Activated naive CD8-positive, alpha-beta T cell (primary cell): Measurements from ENCODE around the gene RBMX.
"Not testable (repeated sequence)": the region's sequence is repeated elsewhere in the genome, so short reads cannot be mapped to it uniquely, and the experiment has no call there.

Experiments
- H3K27ac Mint-ChIP-seq: one replicate; pipeline ENCODE4 v1.8.0; 2021; ENCODE audit warnings: mixed read lengths
- H3K27me3 Mint-ChIP-seq: one replicate; pipeline ENCODE4 v1.8.0; 2021; ENCODE audit warnings: mixed read lengths
- H3K36me3 Mint-ChIP-seq: one replicate; pipeline ENCODE4 v1.8.0; 2021; ENCODE audit warnings: mixed read lengths
- H3K4me1 Mint-ChIP-seq: one replicate; pipeline ENCODE4 v1.8.0; 2021; ENCODE audit warnings: low read depth, mixed read lengths
- H3K4me3 Mint-ChIP-seq: one replicate; pipeline ENCODE4 v1.8.0; 2021; ENCODE audit warnings: mild to moderate bottlenecking, mixed read lengths
- H3K9me3 Mint-ChIP-seq: one replicate; pipeline ENCODE4 v1.8.0; 2021; ENCODE audit warnings: low read depth, mixed read lengths

Gene RBMX

DNA sequence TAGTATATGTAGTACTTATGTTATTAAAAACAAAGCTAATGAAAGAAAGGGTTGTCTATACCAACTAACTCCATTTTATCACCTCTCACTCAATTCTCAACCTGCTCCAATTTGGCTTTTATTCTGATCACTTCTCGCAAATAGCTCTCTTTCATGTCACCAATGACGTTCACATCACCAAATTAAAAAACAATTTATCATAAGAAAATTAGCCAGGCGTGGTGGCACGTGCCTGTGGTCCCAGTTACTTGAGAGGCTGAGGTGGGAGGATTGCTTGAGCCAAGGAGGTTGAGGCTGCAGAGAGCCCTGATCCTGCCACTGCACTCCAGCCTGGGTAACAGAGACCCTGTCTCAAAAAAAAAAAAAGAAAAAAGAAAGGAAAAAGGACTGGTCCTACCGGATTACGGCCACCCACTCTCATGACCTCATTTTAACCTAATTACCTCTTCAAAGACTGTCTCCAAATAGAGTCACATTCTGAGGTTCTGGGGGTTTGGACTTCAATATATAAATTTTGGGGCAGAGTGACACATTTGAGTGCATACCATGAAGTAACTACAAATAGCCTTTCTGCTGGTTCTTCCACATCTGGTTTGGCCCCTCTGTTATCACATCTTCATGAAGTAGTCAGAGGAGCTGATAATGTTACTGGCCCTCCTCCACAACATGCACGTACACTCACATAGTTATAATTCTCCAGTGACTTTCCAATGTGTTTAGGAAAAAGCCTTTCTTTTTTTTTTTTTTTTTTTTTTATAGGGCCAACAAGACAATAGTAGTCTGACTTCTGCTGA lies 15.8 kb upstream of the RBMX start:
- Mint-ChIP-seq H3K4me1 (no peaks in the 10 kb centered on the region), H3K36me3 (no peaks in the 10 kb centered on the region), H3K27me3 (no peaks in the 10 kb centered on the region), H3K27ac (no peak overlapping the region), H3K4me3 (no peak overlapping the region), H3K9me3 (no peaks in the 10 kb centered on the region)

DNA sequence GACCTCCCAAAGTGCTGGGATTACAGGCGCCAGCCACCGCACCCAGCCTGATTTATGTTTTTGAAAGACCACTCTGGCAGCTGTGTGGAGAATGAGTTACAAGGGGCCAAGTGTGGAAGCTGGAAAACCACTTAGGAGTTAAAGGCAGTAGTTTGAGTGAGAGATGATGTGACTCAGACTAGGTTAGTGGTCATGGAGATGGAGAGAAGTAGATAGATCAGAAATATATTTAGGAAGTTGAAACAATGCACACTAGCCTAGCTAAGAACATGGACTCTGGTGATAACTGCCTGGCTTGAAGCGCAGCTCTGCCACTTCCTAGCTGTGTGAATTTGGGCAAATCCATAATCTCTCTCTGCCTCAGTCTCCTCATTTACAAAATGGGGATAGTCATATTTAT lies 11.9 kb upstream of the RBMX start:
- no peaks in the 10 kb centered on the region for H3K36me3 Mint-ChIP-seq
- no peak overlapping the region for H3K27ac Mint-ChIP-seq
- H3K27me3 Mint-ChIP-seq: no peaks in the 10 kb centered on the region
- no peaks in the 10 kb centered on the region for H3K4me1 Mint-ChIP-seq
- no peak overlapping the region for H3K4me3 Mint-ChIP-seq
- H3K9me3 Mint-ChIP-seq: no peaks in the 10 kb centered on the region

DNA sequence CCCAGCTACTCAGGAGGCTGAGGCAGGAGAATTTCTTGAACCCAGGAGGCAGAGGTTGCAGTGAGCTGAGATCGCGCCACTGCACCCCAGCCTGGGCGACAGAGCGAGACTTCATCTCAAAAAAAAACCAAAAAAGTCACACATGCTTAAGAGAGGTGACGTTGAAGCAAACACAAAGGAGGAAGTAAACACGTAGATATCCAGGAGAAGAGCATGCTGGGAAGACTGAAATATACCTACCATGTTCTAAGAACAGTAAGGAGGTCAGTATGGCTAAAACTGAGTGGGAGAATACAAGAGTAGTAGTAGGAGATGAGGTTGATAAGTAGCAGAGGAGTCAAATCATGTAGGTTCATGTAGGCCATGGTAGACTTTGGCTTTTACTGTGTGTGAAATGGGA lies 10.1 kb upstream of the RBMX start:
- H3K36me3 Mint-ChIP-seq, H3K27ac Mint-ChIP-seq, H3K4me3 Mint-ChIP-seq, H3K9me3 Mint-ChIP-seq, H3K27me3 Mint-ChIP-seq, H3K4me1 Mint-ChIP-seq: not testable (repeated sequence)

DNA sequence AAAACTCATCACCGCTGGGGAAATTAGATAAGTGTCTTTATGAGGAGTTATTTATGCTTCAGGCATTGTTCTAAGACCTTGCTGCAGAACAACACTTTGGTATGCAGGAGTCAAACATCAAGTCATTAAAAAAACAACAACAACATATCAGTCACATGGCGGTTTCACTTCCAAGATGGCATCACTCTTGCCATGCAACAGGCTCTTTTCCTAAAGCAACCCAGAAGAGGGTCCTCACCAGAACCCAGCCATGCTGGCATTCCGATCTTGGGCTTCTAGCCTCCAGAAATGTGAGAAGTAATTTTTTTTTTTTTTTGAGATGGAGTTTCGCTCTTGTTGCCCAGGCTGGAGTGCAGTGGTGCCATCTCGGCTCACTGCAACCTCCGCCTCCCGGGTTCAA lies 8.7 kb upstream of the RBMX start:
- Mint-ChIP-seq H3K4me1 (peaks cover 12% of the 10 kb centered on the region), H3K27me3 (no peaks in the 10 kb centered on the region), H3K4me3 (no peak overlapping the region), H3K9me3 (no peaks in the 10 kb centered on the region), H3K36me3 (no peaks in the 10 kb centered on the region), H3K27ac (no peak overlapping the region)

DNA sequence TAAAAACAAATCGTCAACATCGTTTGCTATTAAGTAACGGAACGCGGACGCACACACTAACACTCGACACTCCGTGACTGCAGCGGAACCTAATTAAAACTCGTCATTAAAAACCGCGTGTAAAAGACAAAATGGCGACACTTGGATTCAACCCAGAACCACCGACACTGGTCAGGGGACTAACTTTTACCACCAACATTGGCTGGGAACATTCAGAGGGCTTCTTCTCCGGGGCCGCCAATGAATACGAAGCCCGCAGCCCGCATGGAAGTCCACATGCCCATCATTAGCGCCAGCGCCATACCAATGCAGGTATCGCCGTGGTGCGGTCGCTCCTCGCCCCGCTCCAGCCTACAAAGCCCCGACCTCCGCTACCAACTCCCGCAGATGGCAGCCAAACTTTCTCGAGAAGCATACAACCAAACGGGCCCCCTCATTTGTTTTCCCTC lies 498 bp downstream of the RBMX start:
- Mint-ChIP-seq H3K4me1 (peaks cover 25% of the 10 kb centered on the region), H3K9me3 (no peaks in the 10 kb centered on the region), H3K36me3 (peaks cover 10% of the 10 kb centered on the region), H3K27ac (peak overlapping the region; percentile 99), H3K27me3 (no peaks in the 10 kb centered on the region), H3K4me3 (peak overlapping the region; percentile 95)

DNA sequence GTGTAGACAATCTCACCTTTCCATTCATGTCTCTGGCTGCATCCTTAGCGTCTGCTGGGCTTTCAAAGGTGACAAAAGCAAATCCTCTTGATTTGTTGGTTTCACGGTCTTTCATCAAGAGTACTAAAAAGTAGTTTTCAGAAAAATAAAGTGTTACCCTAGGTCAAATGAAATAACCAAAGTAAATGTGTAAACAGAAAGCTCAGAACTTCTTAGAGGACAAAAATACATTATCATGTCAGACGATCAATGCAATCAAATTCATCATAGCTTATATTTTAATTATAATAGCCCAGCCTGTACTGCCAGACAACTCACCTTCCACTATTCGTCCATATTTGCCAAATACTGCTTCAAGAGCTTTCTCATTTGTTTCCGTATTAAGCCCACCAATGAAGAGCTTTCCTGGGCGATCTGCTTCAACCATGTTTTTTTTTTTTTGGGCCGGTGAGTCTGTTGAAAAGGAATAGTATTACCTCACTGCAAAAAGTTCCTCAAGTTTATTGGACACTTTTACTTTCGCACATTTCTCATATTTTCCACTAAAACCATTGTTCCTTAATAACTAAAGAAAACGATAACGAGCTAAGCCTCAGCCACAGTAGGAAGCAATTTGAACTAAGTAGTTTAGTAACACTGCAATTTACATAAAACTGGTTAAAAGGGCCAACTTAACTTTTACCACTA lies 1.4 kb downstream of the RBMX start:
- no peaks in the 10 kb centered on the region for H3K9me3 Mint-ChIP-seq
- no peaks in the 10 kb centered on the region for H3K27me3 Mint-ChIP-seq
- H3K4me3 Mint-ChIP-seq: peak overlapping the region; percentile 95
- H3K27ac Mint-ChIP-seq: peak overlapping the region; percentile 99
- H3K36me3 Mint-ChIP-seq: peaks cover 10% of the 10 kb centered on the region
- H3K4me1 Mint-ChIP-seq: peaks cover 26% of the 10 kb centered on the region

DNA sequence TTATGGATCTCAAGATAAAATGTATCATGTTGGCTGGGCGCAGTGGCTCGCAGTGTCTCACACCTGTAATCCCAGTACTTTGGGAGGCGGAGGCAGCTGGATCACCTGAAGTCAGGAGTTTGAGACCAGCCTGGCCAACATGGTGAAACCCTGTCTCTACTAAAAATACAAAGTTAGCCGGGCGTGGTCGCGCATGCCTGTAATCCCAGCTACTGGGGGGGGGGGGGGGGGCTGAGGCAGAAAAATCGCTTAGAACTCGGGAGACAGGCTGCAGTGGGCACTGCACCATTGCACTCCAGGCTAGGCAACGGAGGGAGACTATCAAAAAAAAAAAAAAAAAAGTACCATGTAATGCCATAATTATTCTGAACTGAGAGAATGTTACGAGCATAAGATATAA lies 2.1 kb downstream of the RBMX start:
- Mint-ChIP-seq H3K4me1 (peaks cover 30% of the 10 kb centered on the region), H3K4me3 (peak overlapping the region; percentile 95), H3K27ac (peak overlapping the region; percentile 99), H3K9me3 (no peaks in the 10 kb centered on the region), H3K36me3 (peaks cover 10% of the 10 kb centered on the region), H3K27me3 (no peaks in the 10 kb centered on the region)

DNA sequence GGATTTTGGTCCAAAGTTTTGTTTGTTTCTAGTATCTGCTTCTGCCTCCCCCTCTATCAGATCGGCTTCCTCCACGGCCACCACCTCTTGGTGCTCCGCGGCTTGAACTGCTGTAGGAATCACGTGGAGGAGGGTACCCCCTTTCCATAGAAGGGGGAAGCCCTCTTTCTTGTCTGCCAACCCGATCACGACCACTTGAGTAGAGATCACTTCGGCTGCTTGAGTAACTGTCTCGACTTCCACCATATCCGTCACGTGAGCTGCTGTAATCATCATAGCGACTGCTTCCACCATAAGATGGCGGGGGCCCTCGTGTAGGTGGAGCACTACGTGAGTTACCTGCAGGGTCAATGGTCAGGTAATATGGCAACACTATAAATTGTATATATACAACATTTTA lies 6.4 kb downstream of the RBMX start:
- not testable (repeated sequence) for H3K27me3 Mint-ChIP-seq, H3K9me3 Mint-ChIP-seq, H3K27ac Mint-ChIP-seq, H3K4me3 Mint-ChIP-seq, H3K36me3 Mint-ChIP-seq
- H3K4me1 Mint-ChIP-seq: peaks cover 40% of the 10 kb centered on the region

DNA sequence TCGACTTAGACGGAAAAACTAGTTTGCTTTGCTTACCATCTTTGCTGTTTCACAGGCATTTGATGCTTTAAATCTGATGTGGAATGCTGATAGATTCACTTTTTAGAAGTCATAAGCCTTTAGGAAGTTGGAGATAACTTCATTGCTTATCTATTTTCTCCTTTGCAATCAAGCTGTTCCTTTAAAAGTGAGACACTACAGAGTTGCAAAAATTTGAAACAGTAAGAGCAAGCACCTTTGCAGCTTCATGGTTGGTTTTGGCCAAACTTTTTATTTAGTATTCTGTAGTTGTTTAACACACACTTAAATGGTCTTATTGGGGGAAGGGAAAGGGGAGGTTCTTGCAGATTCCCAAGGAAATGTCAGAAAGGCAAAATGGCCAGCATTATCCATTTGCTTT lies 7.3 kb downstream of the RBMX start:
- H3K36me3 Mint-ChIP-seq, H3K27ac Mint-ChIP-seq, H3K27me3 Mint-ChIP-seq, H3K9me3 Mint-ChIP-seq: not testable (repeated sequence)
- Mint-ChIP-seq H3K4me3 (peak overlapping the region; percentile 7), H3K4me1 (peaks cover 44% of the 10 kb centered on the region)

DNA sequence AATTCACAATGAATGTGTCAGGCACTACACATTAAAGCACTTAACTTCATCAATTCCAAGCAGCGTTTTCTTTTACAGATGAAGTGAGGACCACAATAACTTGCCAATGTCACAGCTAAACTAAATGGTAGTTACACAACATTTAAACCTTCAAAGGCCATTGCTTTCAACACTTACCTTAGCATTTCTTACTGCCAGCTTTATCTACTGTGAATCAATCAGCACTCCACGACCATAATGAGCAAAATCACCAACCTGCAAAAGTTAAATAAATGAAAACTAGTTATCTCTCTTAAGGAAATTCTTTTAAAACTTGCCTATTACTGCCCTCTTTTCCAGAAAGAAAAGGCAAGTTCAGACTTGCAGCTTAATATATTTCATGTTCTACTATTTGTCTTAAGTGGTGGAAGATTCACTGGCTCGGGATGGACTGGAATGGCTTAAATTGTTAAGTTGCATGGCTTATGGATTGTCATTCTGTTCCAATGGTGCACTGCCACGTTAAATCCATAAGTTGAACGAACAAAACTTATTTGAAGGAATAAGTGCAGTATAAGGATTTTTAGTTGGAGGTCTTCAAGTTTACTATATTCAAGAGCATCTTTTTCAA lies 8.3 kb downstream of the RBMX start:
- no peaks in the 10 kb centered on the region for H3K27me3 Mint-ChIP-seq
- H3K9me3 Mint-ChIP-seq: no peaks in the 10 kb centered on the region
- peaks cover 2% of the 10 kb centered on the region for H3K36me3 Mint-ChIP-seq
- H3K4me1 Mint-ChIP-seq: peaks cover 45% of the 10 kb centered on the region
- H3K4me3 Mint-ChIP-seq: no peak overlapping the region
- peak overlapping the region; percentile 41 for H3K27ac Mint-ChIP-seq

DNA sequence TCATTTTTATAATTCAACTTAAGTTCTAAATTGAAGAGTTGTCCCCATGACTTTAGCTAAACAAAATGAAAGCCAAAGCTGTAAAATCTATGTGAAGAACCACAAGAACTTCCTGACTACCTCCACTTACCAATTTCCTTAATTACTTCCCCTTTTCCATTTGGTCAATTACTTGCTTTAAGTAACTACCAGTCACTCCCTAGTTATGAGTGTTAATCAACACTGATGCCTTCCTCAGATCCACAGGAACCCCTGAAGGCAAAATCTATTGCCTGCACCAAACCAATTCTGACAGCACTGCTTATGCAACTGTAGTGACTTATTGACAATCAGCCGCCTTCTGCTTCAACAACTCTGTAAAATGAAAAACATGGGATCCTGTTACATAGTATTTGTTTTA lies 10.5 kb downstream of the RBMX start:
- H3K9me3 Mint-ChIP-seq: no peaks in the 10 kb centered on the region
- no peaks in the 10 kb centered on the region for H3K27me3 Mint-ChIP-seq
- peak overlapping the region; percentile 80 for H3K27ac Mint-ChIP-seq
- H3K4me3 Mint-ChIP-seq: peak overlapping the region; percentile 14
- H3K4me1 Mint-ChIP-seq: peaks cover 52% of the 10 kb centered on the region
- peaks cover 6% of the 10 kb centered on the region for H3K36me3 Mint-ChIP-seq

DNA sequence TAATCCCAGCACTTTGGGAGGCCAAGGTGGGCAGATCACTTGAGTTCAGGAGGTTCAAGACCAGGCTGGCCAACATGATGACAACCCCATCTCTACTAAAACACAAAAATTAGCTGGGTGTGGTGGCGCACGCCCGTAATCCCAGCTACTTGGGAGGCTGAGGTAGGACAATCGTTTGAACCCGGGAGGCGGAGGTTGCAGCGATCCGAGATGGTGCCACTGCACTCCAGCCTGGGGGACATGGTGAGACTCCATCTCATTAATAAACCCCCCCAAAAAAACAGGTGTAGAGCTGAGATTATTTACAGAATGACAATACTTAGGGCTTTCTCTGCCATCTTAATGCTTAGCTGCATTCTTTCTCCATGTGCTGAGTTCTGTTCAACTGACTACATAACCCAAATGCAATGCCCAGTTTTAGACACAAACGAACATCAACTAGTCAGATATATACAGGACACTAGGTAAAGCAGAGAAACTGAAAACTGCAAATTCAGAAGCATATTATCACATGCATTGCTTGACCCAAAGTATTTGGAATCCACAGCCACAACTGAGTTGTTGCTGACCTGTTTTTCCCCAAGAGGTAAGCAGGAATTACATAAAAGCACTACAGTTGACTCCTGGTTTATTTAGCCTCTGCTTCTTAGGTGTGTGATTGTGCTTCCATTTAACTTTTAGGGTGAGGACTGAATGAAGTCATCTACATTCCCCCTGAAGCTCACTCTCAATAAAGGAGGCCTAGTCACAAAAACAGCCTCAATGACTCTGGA lies 12.1 kb downstream of the RBMX start:
- Mint-ChIP-seq H3K4me1 (peaks cover 42% of the 10 kb centered on the region), H3K4me3 (no peak overlapping the region), H3K27ac (peak overlapping the region; percentile 68), H3K27me3 (no peaks in the 10 kb centered on the region), H3K9me3 (no peaks in the 10 kb centered on the region), H3K36me3 (peaks cover 6% of the 10 kb centered on the region)

DNA sequence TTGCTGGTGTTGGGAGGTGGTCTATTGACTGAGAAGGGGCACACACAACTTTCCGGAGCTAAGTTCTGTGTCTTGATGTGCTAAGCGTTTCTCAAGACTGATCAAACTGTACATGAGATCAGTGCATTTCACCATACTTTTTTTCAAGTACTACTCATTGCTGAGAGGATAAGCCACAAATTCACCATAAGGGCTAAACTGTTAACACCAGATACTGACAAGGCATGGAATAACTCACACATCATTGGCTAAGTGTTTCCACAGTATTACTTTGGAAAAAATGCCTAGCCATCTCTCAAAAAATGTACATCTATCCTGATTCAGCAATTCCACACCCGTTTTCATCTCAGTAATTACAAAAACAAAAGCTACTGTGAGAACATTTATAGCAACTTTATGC lies 13.0 kb downstream of the RBMX start:
- H3K36me3 Mint-ChIP-seq: peaks cover 6% of the 10 kb centered on the region
- H3K4me1 Mint-ChIP-seq: peaks cover 42% of the 10 kb centered on the region
- H3K4me3 Mint-ChIP-seq: no peak overlapping the region
- H3K9me3 Mint-ChIP-seq: no peaks in the 10 kb centered on the region
- no peaks in the 10 kb centered on the region for H3K27me3 Mint-ChIP-seq
- peak overlapping the region; percentile 68 for H3K27ac Mint-ChIP-seq

DNA sequence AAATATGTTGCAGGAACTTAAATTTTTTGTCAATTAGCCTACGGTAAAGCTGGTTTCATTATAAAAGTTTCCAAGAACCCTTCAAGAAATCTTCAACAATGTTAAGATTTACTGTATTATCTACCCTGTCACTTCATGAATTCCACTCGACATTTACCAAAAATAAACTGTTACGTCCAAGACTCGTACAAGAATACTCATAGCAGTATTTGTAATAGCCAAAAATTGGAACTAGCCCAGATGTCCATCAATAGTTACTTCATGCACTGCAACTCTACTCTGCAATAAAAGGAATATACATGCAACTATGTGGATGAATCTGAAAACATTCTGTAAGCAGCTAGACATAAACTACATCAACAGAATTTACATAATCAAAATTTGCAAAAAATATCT lies 13.4 kb downstream of the RBMX start:
- peaks cover 39% of the 10 kb centered on the region for H3K4me1 Mint-ChIP-seq
- H3K27ac Mint-ChIP-seq: peak overlapping the region; percentile 64
- no peaks in the 10 kb centered on the region for H3K9me3 Mint-ChIP-seq
- peaks cover 6% of the 10 kb centered on the region for H3K36me3 Mint-ChIP-seq
- no peak overlapping the region for H3K4me3 Mint-ChIP-seq
- no peaks in the 10 kb centered on the region for H3K27me3 Mint-ChIP-seq
